Measurements from ENCODE around the gene PIBF1. TPM values are rescaled to one million over a fixed set of nuclear protein-coding genes. Genes with fewer than 3 reads are reported as not detected.

PIBF1 gene
- 6.8 and 7.2 TPM in 2 replicates for total RNA-seq

DNA sequence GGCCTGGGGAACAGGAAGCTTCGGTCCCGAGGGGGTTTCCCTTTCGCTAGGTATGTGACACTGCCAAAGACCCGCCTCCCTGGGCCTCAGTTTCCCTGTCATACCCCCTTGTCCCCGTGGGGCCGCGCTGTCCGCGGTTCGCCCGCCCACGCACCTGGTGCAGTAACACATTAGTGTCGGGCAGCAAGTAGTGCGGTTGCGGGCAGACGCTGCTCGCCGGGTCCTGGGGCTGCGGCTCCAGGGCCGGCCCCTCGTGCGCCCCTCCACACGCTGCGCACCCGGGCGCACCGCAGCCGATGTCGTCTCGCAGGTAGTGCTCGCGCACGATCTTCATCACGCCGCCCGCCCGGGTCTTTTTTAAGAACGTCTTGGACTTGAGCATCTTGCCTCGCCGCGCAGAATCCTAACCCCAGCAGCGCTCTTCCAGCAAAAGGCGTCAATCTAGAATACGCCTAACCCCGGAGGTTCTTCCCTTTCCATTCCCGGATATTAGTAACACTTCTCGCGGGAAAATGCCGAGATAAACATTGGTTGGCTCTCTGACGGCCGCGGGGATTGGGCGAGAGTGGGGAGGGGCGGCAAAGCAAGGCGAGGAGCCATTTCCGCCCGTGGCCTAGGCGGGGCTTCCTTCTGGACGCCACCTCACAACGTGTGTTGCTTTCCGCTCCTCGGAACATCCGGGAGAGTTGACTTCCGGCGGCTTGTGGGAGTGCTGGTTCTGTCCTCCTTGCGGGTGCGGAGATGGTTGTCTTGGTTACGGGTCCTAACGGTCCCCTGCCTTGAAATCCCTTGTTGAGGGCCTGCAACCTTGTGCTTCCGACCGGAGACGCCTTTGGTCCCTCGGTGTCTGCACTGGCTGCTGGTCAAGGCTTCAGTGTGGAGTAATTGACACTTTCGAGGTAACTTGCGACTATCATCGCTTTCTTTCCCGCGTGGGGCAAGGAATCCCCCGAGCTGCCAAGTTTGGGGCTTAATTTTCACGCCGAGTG is at the start of gene PIBF1, which contains the start of gene DIS3:
PIBF1 (plus strand) TSS at position 683 of the 989 bp plus-strand sequence. CDS start 1,337 bp downstream, outside the sequence.
DIS3 (minus strand) TSS at position 450 of the 989 bp plus-strand sequence; CDS start at position 382, 68 bp downstream.

GRCh38 chr13:73058736-73059459 is 277.0 kb downstream of the PIBF1 start, which contains the start of gene KLF5:
KLF5 (plus strand) TSS chr13:73059005; CDS start chr13:73059328, 323 bp downstream.

Other genes with a start within 250 kb of the PIBF1 start
- 27.6 and 30.1 TPM in 2 replicates for gene MZT1, start 54.5 kb upstream of the PIBF1 start, total RNA-seq
- gene BORA, start 54.2 kb upstream of the PIBF1 start, total RNA-seq, result 9.3 and 10.9 TPM in 2 replicates
- gene DIS3, start 233 bp upstream of the PIBF1 start, total RNA-seq, result 26.8 and 33.0 TPM in 2 replicates